HEK293 (cell line): Measurements from ENCODE around the gene KRT27.

Source experiments
- CTCF ChIA-PET: fragments of 350-600 bp; formaldehyde crosslinking; extraction: SDS; loops from one replicate; lab custom pipeline; 2021; ENCODE audit warnings: antibody characterized with exemption; lab: Yijun Ruan, JAX
- POLR2A ChIA-PET: fragments of 300-600 bp; formaldehyde crosslinking; extraction: SDS; loops from one replicate; lab custom pipeline; 2020; ENCODE audit warnings: antibody characterized with exemption, inconsistent platforms; lab: Yijun Ruan, JAX
- H3K27ac ChIP-seq: fragments of 200-500 bp; sonication (Bioruptor generic); 2 replicates; pipeline ENCODE4 v1.5.1; 2014; ENCODE audit warnings: low read depth, low read length, control low read depth, inconsistent platforms; ENCODE audit errors: extremely low read depth
- H3K36me3 ChIP-seq, 2 experiments: fragments of 200-500 bp in 1 of 2; sonication (Bioruptor generic) in 1 of 2; 1 replicate in 1 of 2; 2 replicates in 1 of 2; pipeline ENCODE4 v1.5.1; 2014 to 2017; ENCODE audit warnings: inconsistent platforms in 2 of 2, low read length in 2 of 2; ENCODE audit not compliant: control insufficient read depth in 2 of 2, insufficient read depth in 1 of 2
- H3K4me1 ChIP-seq: fragments of 200-500 bp; sonication (Bioruptor generic); 2 replicates; pipeline ENCODE4 v1.5.1; 2014; ENCODE audit warnings: mild to moderate bottlenecking, low read length, inconsistent platforms; ENCODE audit not compliant: control insufficient read depth, insufficient read depth
- H3K4me3 ChIP-seq: 2 replicates; pipeline ENCODE4 v1.5.1; 2011; ENCODE audit warnings: low read depth, mild to moderate bottlenecking, control low read depth, low read length, moderate library complexity
- H3K9me3 ChIP-seq: fragments of 200-500 bp; sonication (Bioruptor generic); 2 replicates; pipeline ENCODE4 v1.5.1; 2014; ENCODE audit warnings: low read depth, low read length, inconsistent platforms; ENCODE audit not compliant: control insufficient read depth, insufficient read depth
- HOXC10 ChIP-seq: sonication (generic); formaldehyde crosslinking; IDR thresholded peaks from 2 replicates; pipeline ENCODE4 v1.8.1; 2023; ENCODE audit warnings: mild to moderate bottlenecking, missing genetic modification reagents
- KLF8 ChIP-seq: fragments of 450-650 bp; formaldehyde crosslinking; IDR thresholded peaks from 2 replicates; pipeline ENCODE4 v1.5.1; 2016; ENCODE audit warnings: missing biosample characterization, missing genetic modification characterization
- MEIS1 ChIP-seq: sonication (generic); formaldehyde crosslinking; IDR thresholded peaks from 2 replicates; pipeline ENCODE4 v1.8.1; 2022; ENCODE audit warnings: missing genetic modification reagents, mild to moderate bottlenecking, borderline replicate concordance
- RBAK ChIP-seq: fragments of 450-650 bp; formaldehyde crosslinking; IDR thresholded peaks from 2 replicates; pipeline ENCODE4 v1.5.1; 2016; ENCODE audit warnings: missing biosample characterization, missing genetic modification characterization
- SCRT2 ChIP-seq: fragments of 450-650 bp; formaldehyde crosslinking; IDR thresholded peaks from 2 replicates; pipeline ENCODE4 v1.5.1; 2016; ENCODE audit warnings: missing biosample characterization, missing genetic modification characterization
- SP7 ChIP-seq: fragments of 450-650 bp; formaldehyde crosslinking; IDR thresholded peaks from 2 replicates; pipeline ENCODE4 v1.5.1; 2016; ENCODE audit warnings: missing biosample characterization, missing genetic modification characterization
- TRIM28 ChIP-seq: IDR thresholded peaks from 2 replicates; pipeline ENCODE4 v1.6.1; 2011; ENCODE audit warnings: low read length, control low read depth, borderline replicate concordance
- WT1 ChIP-seq: fragments of 450-650 bp; formaldehyde crosslinking; IDR thresholded peaks from 2 replicates; pipeline ENCODE4 v1.5.1; 2016; ENCODE audit warnings: missing biosample characterization, missing genetic modification characterization
- ZBTB17 ChIP-seq: fragments of 450-650 bp; formaldehyde crosslinking; IDR thresholded peaks from 2 replicates; pipeline ENCODE4 v1.5.1; 2016; ENCODE audit warnings: missing biosample characterization, missing genetic modification characterization
- ZBTB26 ChIP-seq: fragments of 450-650 bp; formaldehyde crosslinking; optimal IDR thresholded peaks from 2 replicates; pipeline ENCODE3; 2016; ENCODE audit warnings: missing biosample characterization, mild to moderate bottlenecking, missing genetic modification characterization
- ZEB2 ChIP-seq: fragments of 450-650 bp; formaldehyde crosslinking; IDR thresholded peaks from 2 replicates; pipeline ENCODE4 v1.5.1; 2016; ENCODE audit warnings: missing biosample characterization, missing genetic modification characterization
- ZNF16 ChIP-seq: fragments of 450-650 bp; formaldehyde crosslinking; IDR thresholded peaks from 2 replicates; pipeline ENCODE4 v1.5.1; 2016; ENCODE audit warnings: low read depth, missing biosample characterization, missing genetic modification characterization
- ZNF169 ChIP-seq: fragments of 450-650 bp; formaldehyde crosslinking; IDR thresholded peaks from 2 replicates; pipeline ENCODE4 v1.5.1; 2016; ENCODE audit warnings: missing biosample characterization, missing genetic modification characterization
- ZNF221 ChIP-seq: fragments of 450-650 bp; formaldehyde crosslinking; IDR thresholded peaks from 2 replicates; pipeline ENCODE4 v1.5.1; 2017; ENCODE audit warnings: missing biosample characterization, missing genetic modification characterization, borderline replicate concordance
- ZNF362 ChIP-seq: fragments of 450-650 bp; formaldehyde crosslinking; IDR thresholded peaks from 2 replicates; pipeline ENCODE4 v1.5.1; 2016; ENCODE audit warnings: missing biosample characterization, missing genetic modification characterization
- ZNF37A ChIP-seq: fragments of 450-650 bp; IDR thresholded peaks from 2 replicates; pipeline ENCODE4 v1.5.1; 2018; ENCODE audit warnings: missing biosample characterization, missing genetic modification characterization
- ZNF404 ChIP-seq: fragments of 450-650 bp; formaldehyde crosslinking; IDR thresholded peaks from 2 replicates; pipeline ENCODE4 v1.5.1; 2017; ENCODE audit warnings: missing biosample characterization, missing genetic modification characterization
- ZNF433 ChIP-seq: fragments of 450-650 bp; formaldehyde crosslinking; IDR thresholded peaks from 2 replicates; pipeline ENCODE4 v1.5.1; 2016; ENCODE audit warnings: missing biosample characterization, missing genetic modification characterization, low read depth
- ZNF501 ChIP-seq: fragments of 450-650 bp; formaldehyde crosslinking; IDR thresholded peaks from 2 replicates; pipeline ENCODE4 v1.5.1; 2016; ENCODE audit warnings: missing biosample characterization, missing genetic modification characterization
- ZNF555 ChIP-seq: fragments of 450-650 bp; formaldehyde crosslinking; conservative IDR thresholded peaks from 2 replicates; pipeline ENCODE4 v1.5.1; 2017; ENCODE audit warnings: missing biosample characterization, mild to moderate bottlenecking, missing genetic modification characterization, inconsistent platforms
- ZNF596 ChIP-seq: fragments of 450-650 bp; IDR thresholded peaks from 2 replicates; pipeline ENCODE4 v1.5.0; 2018; ENCODE audit warnings: missing biosample characterization, mild to moderate bottlenecking, missing genetic modification characterization, moderate library complexity
- ZNF777 ChIP-seq: fragments of 450-650 bp; formaldehyde crosslinking; IDR thresholded peaks from 2 replicates; pipeline ENCODE4 v1.5.1; 2017; ENCODE audit warnings: missing biosample characterization, missing genetic modification characterization, borderline replicate concordance
- ZSCAN16 ChIP-seq: fragments of 450-650 bp; formaldehyde crosslinking; IDR thresholded peaks from 2 replicates; pipeline ENCODE4 v1.5.1; 2016; ENCODE audit warnings: missing biosample characterization, missing genetic modification characterization
- TF ChIP-seq, protein P1 (sequence below): fragments of 450-650 bp; formaldehyde crosslinking; IDR thresholded peaks from 2 replicates; pipeline ENCODE4 v1.5.1; 2016; ENCODE audit warnings: missing biosample characterization, missing genetic modification characterization
- TF ChIP-seq, protein P2 (sequence below): fragments of 450-650 bp; formaldehyde crosslinking; IDR thresholded peaks from 2 replicates; pipeline ENCODE4 v1.5.1; 2016; ENCODE audit warnings: missing biosample characterization, missing genetic modification characterization

Gene KRT27

DNA sequence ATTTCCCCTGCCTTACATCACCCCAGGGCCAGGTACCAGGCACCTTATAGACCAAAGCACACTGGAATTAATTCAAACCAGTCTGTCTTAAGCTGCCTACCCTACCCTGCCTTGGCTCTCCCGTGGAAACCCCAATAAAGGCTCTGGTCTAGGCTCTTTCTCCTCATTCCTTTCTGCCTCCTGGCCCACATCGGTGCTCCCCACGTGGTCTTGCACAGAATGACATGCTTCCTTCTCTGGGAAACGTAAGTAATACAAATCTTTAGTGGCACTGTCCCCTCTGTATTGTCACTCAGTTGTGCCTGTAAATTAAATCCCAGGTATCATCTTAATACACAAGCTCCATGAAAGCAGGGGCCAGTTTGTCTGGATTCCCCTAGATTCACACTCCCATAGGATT is 43.8 kb downstream of the KRT27 start:
- Histone ChIP-seq H3K4me3 (no peak overlapping the region), H3K9me3 (peaks cover 2% of the 10 kb centered on the region; the same call in 1 of the 2 replicates), H3K36me3 (no peaks in the 10 kb centered on the region), H3K4me1 (no peaks in the 10 kb centered on the region), H3K27ac (no peak overlapping the region)
- CTCF ChIA-PET = interaction anchor here (0.6 to 1.0 kb wide), 4 partner anchors 16 to 422 kb away, joined by 3 to 6 read pairs (median 4); no protein-coding TSS in a partner anchor
- POLR2A ChIA-PET = no interaction called here
- TF ChIP-seq ZNF555 (no peak), ZNF16 (no peak), ZEB2 (no peak), ZNF433 (tag by site-specific recombination) (no peak), ZNF169 (tag by site-specific recombination) (no peak), MEIS1 (CRISPR knock-in tag) (no peak), WT1 (tag by site-specific recombination) (no peak), ZNF501 (tag by site-specific recombination) (no peak), HOXC10 (no peak), ZNF404 (tag by site-specific recombination) (no peak), TRIM28 (no peak), ZBTB17 (no peak), ZNF596 (tag by site-specific recombination) (no peak)
- TF ChIP-seq, protein P1, sequence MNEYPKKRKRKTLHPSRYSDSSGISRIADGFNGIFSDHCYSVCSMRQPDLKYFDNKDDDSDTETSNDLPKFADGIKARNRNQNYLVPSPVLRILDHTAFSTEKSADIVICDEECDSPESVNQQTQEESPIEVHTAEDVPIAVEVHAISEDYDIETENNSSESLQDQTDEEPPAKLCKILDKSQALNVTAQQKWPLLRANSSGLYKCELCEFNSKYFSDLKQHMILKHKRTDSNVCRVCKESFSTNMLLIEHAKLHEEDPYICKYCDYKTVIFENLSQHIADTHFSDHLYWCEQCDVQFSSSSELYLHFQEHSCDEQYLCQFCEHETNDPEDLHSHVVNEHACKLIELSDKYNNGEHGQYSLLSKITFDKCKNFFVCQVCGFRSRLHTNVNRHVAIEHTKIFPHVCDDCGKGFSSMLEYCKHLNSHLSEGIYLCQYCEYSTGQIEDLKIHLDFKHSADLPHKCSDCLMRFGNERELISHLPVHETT = no peak

- H3K27ac ChIP-seq = no peak overlapping the region
- ChIA-PET POLR2A (no interaction called here), CTCF (interaction anchor here (0.7 kb wide), 1 partner anchor 26 kb away, joined by 3 read pairs; no protein-coding TSS in a partner anchor)
- H3K9me3 ChIP-seq = no peaks in the 10 kb centered on the region
- H3K4me3 ChIP-seq = no peak overlapping the region
- no peak for TF ChIP-seq ZSCAN16 (tag by site-specific recombination)
- TF ChIP-seq SP7 (tag by site-specific recombination) = no peak
- no peak for TF ChIP-seq KLF8 (tag by site-specific recombination)
- no peak for TF ChIP-seq ZBTB26 (tag by site-specific recombination)
- TF ChIP-seq RBAK (tag by site-specific recombination) = no peak
- no peak for TF ChIP-seq ZNF777
- TF ChIP-seq ZNF221 (tag by site-specific recombination) = no peak
- no peak for TF ChIP-seq ZNF16
- no peak for TF ChIP-seq ZNF37A
- no peak for TF ChIP-seq ZNF362 (tag by site-specific recombination)
- no peak for TF ChIP-seq SCRT2 (tag by site-specific recombination)
- TF ChIP-seq, protein P2, sequence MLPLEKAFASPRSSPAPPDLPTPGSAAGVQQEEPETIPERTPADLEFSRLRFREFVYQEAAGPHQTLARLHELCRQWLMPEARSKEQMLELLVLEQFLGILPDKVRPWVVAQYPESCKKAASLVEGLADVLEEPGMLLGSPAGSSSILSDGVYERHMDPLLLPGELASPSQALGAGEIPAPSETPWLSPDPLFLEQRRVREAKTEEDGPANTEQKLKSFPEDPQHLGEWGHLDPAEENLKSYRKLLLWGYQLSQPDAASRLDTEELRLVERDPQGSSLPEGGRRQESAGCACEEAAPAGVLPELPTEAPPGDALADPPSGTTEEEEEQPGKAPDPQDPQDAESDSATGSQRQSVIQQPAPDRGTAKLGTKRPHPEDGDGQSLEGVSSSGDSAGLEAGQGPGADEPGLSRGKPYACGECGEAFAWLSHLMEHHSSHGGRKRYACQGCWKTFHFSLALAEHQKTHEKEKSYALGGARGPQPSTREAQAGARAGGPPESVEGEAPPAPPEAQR = no peak
- no peaks in the 10 kb centered on the region for H3K4me1 ChIP-seq
- no peaks in the 10 kb centered on the region for H3K36me3 ChIP-seq
These were observed 47.3 kb downstream of the KRT27 start for GRCh38 chr17:40735016-40735415.
